Mucosa of rectum (tissue), 2 donors: Measurements from ENCODE around the gene SCN3A.

Source experiments
- H3K27ac ChIP-seq, 2 donors: one replicate each; pipeline ENCODE4 v1.7.0; 2013; ENCODE audit warnings: inconsistent platforms in 2 of 2, low read depth in 2 of 2, low read length in 2 of 2
- H3K27me3 ChIP-seq, 2 donors: one replicate each; pipeline ENCODE4 v1.7.0; 2013; ENCODE audit warnings: low read length in 2 of 2; ENCODE audit not compliant: control insufficient read depth in 2 of 2, insufficient read depth in 2 of 2
- H3K36me3 ChIP-seq, 2 donors: one replicate each; pipeline ENCODE4 v1.7.0; 2013; ENCODE audit warnings: low read length in 2 of 2; ENCODE audit not compliant: control insufficient read depth in 2 of 2, insufficient read depth in 2 of 2
- H3K4me1 ChIP-seq, 2 donors: one replicate each; pipeline ENCODE4 v1.7.0; 2013; ENCODE audit warnings: low read length in 2 of 2, mild to moderate bottlenecking in 1 of 2; ENCODE audit not compliant: control insufficient read depth in 2 of 2, insufficient read depth in 2 of 2
- H3K4me3 ChIP-seq, 2 donors: one replicate each; pipeline ENCODE4 v1.7.0; 2013; ENCODE audit warnings: low read length in 2 of 2
- H3K9ac ChIP-seq, 2 donors: one replicate each; pipeline ENCODE4 v1.7.0; 2013; ENCODE audit warnings: low read length in 2 of 2, low read depth in 1 of 2, mild to moderate bottlenecking in 1 of 2
- H3K9me3 ChIP-seq, 2 donors: one replicate each; pipeline ENCODE4 v1.7.0; 2013; ENCODE audit warnings: low read length in 2 of 2; ENCODE audit not compliant: control insufficient read depth in 2 of 2
- donor health status: healthy.
- donor health status: Normal muscosa, but diverticular disease.

The SCN3A gene

GRCh38 chr2:165155152-165155551 lies 48.7 kb downstream of the SCN3A start:
- H3K4me1 ChIP-seq: no peaks in the 10 kb centered on the region
- H3K9me3 ChIP-seq: no peaks in the 10 kb centered on the region
- no peak overlapping the region for H3K9ac ChIP-seq
- no peak overlapping the region for H3K27ac ChIP-seq
- H3K27me3 ChIP-seq: no peaks in the 10 kb centered on the region
- no peak overlapping the region for H3K4me3 ChIP-seq
- no peaks in the 10 kb centered on the region for H3K36me3 ChIP-seq

GRCh38 chr2:165149439-165149838 lies 54.4 kb downstream of the SCN3A start:
- no peak overlapping the region for H3K9ac ChIP-seq
- H3K4me3 ChIP-seq: no peak overlapping the region
- no peaks in the 10 kb centered on the region for H3K36me3 ChIP-seq
- H3K27ac ChIP-seq: no peak overlapping the region
- no peaks in the 10 kb centered on the region for H3K9me3 ChIP-seq
- H3K4me1 ChIP-seq: no peaks in the 10 kb centered on the region
- no peaks in the 10 kb centered on the region for H3K27me3 ChIP-seq

GRCh38 chr2:165147186-165148045 lies 56.4 kb downstream of the SCN3A start:
- Histone ChIP-seq H3K27ac (no peak overlapping the region), H3K9me3 (no peaks in the 10 kb centered on the region), H3K36me3 (no peaks in the 10 kb centered on the region), H3K4me1 (no peaks in the 10 kb centered on the region), H3K4me3 (no peak overlapping the region), H3K9ac (no peak overlapping the region), H3K27me3 (no peaks in the 10 kb centered on the region)

- Histone ChIP-seq H3K27ac (no peak overlapping the region), H3K36me3 (no peaks in the 10 kb centered on the region), H3K4me3 (no peak overlapping the region)
These were observed 59.5 kb downstream of the SCN3A start for GRCh38 chr2:165144315-165144714.

GRCh38 chr2:165141601-165142354 lies 62.1 kb downstream of the SCN3A start:
- H3K27ac ChIP-seq: no peak overlapping the region

More at GRCh38 chr2:165144315-165144714, 59.5 kb downstream of the SCN3A start:
- Histone ChIP-seq H3K9me3 (no peaks in the 10 kb centered on the region), H3K9ac (no peak overlapping the region), H3K27me3 (no peaks in the 10 kb centered on the region), H3K4me1 (no peaks in the 10 kb centered on the region)

GRCh38 chr2:165126244-165126643 lies 77.6 kb downstream of the SCN3A start:
- Histone ChIP-seq H3K4me3 (no peak overlapping the region), H3K4me1 (no peaks in the 10 kb centered on the region), H3K27ac (no peak overlapping the region), H3K36me3 (no peaks in the 10 kb centered on the region), H3K9ac (no peak overlapping the region), H3K9me3 (no peaks in the 10 kb centered on the region), H3K27me3 (no peaks in the 10 kb centered on the region)

More at GRCh38 chr2:165141601-165142354, 62.1 kb downstream of the SCN3A start:
- Histone ChIP-seq H3K9me3 (no peaks in the 10 kb centered on the region), H3K9ac (no peak overlapping the region), H3K4me1 (no peaks in the 10 kb centered on the region), H3K4me3 (no peak overlapping the region), H3K36me3 (no peaks in the 10 kb centered on the region), H3K27me3 (no peaks in the 10 kb centered on the region)

GRCh38 chr2:165122521-165122920 lies 81.3 kb downstream of the SCN3A start:
- Histone ChIP-seq H3K27me3 (no peaks in the 10 kb centered on the region), H3K4me1 (no peaks in the 10 kb centered on the region), H3K9me3 (no peaks in the 10 kb centered on the region), H3K27ac (no peak overlapping the region), H3K4me3 (no peak overlapping the region), H3K9ac (no peak overlapping the region), H3K36me3 (no peaks in the 10 kb centered on the region)

- Histone ChIP-seq H3K36me3 (no peaks in the 10 kb centered on the region), H3K27ac (no peak overlapping the region), H3K9me3 (no peaks in the 10 kb centered on the region), H3K27me3 (no peaks in the 10 kb centered on the region), H3K4me3 (no peak overlapping the region), H3K4me1 (no peaks in the 10 kb centered on the region), H3K9ac (no peak overlapping the region)
These were observed 82.9 kb downstream of the SCN3A start for GRCh38 chr2:165120740-165121467.

GRCh38 chr2:165115258-165115657 lies 88.6 kb downstream of the SCN3A start:
- H3K27ac ChIP-seq: no peak overlapping the region

More at GRCh38 chr2:165115258-165115657, 88.6 kb downstream of the SCN3A start:
- no peaks in the 10 kb centered on the region for H3K36me3 ChIP-seq
- H3K4me3 ChIP-seq: no peak overlapping the region
- no peaks in the 10 kb centered on the region for H3K27me3 ChIP-seq
- no peak overlapping the region for H3K9ac ChIP-seq
- H3K9me3 ChIP-seq: no peaks in the 10 kb centered on the region
- no peaks in the 10 kb centered on the region for H3K4me1 ChIP-seq
